Activated gamma-delta T cell treated with Interleukin-2 at 50 U/mL for 16 hours (primary cell): ENCODE measurements around the gene EFCAB6.

Experiments used
- DNase-seq: peaks from one replicate; pipeline ENCODE4 v3.0.0-alpha.2; 2020

The EFCAB6 gene

DNA sequence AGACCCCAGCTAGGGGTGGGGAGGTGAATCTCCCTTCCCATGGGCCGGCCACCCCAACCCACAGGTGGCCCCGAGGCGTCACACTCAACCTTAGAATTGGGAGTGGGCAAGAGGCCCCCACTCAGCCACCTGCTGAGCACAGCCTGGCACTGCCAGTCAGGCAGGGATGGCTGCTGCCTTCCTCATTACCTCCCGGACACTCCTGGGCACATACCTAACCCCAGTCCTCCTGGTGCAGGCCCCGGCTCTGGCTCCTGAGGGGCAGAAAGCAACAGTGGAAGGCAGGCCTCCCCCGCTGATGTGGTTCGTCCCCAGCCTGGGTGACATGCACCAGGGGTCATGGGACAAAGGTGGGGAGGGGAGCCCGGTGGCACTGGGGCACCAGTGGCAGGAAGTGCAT, 296.7 kb downstream of the EFCAB6 start:
- no peak for DNase-seq

DNA sequence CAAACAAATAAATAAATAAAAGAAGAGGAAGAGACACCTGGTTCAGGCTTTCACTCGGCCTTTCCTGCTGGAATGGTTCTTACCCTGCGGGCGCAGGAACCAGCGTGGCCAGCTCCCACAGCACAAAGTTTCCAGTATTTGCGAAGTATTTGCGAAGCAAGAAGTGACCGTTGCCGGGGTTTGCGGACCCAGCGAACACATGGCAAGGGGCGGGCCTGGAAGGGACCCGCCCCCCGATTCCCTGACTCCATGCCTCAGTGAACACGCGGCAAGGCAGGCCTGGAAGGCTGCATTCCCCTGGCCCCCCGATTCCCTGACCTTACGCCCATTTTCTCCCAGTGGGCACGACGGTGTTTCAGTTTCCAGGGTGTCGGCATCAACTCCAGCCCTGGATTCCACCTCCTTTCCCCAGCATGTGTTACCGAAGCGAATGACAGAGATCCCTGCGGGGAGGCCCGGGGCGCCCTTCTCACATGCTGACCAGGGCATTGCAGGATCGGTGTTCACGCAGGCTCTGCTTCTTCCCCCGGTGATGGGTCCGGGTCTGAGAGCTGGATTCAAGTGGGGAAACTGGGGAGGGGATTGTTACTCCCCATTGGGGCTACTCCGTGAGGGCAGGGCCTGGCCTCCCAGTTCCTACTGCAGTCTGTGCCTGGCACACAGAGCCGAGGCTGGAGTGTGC, 297.5 kb downstream of the EFCAB6 start:
- no peak for DNase-seq

DNA sequence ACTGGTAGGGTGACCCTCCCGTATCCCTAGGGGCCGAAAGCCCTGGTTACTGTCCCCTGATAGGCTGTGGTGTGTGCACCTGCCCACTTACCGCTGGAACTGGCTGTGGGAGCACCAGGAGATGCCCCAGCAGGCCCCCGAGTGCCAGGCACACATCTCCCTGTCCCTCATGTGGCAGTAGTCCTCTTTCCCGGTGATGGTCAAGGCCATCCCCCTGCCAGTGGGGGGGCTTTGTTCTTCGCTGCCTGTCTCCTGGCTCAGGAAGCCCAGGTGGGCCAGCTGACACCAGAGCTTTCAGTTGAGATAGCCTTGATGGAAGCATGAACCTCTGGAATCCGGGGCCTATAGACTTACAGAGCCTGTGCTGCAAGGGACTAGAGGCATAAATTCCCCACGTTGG, 299.8 kb downstream of the EFCAB6 start:
- no peak for DNase-seq

DNA sequence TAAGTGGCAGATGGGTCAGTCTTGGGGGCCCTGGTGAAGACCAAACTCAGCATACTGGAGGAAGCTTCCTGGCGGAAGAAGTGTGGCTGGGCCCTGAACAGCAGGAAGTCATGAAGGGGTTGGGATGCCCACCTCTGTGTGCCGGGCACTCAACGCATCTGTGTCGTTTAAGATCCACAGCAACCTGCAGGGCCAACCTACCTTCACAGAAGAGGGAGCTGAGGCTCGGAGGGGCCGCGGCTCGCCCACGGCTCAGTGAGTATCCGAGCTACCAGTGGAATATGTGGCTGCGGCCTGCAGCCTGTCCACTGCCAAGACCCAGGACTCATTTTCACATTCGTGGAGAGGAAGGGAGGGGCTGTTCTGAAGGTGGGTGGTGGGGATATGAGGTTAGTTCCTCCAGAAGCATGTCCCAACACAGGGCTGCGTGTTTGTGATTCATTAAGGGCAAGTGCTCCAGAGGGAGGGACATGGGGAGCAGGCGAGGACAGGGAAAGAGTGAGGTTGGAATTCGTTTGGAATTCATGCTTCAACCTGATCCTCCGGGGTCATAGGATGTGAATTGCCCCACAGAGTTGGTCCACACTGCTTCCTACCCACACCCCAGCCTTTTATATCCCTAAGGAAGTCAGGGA, 300.7 kb downstream of the EFCAB6 start:
- no peak for DNase-seq

DNA sequence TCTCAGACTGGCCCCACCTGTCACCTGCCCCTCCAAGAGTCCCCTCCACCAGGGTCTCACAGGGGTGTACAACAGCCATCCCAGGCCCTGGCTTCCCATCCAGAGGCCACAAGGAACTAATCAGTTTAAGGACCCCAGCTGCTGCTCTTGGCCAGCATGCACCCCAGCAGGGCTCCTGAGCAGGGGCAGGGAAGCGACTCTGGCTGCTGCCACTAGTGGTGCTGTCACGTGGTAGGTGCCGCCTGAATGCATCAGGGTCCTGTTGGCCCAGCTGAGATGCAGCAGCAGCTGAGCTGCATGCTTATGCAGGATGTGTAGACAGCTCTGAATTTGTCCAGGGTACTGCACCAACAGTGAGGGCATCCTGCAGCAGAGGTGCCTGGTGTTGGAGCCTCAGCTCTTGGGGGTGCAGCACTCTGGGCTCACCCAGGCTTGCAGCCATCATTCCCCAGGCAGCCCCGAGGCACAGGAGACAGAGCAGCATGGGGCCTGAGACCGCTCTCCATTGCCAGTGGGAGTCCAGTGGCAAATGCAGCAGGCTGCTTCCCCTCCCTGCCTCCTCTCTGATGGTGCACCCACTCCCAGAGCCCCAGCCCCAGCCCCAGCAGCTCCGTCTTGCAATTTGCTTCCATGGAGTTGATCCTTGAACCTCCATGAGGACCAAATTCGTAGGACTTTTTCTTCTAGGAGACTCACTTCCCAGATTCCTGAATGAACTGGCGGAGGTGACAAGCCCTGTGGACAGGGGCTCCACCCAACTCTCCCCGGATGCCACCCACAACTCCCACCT, 301.6 kb downstream of the EFCAB6 start:
- no peak for DNase-seq

DNA sequence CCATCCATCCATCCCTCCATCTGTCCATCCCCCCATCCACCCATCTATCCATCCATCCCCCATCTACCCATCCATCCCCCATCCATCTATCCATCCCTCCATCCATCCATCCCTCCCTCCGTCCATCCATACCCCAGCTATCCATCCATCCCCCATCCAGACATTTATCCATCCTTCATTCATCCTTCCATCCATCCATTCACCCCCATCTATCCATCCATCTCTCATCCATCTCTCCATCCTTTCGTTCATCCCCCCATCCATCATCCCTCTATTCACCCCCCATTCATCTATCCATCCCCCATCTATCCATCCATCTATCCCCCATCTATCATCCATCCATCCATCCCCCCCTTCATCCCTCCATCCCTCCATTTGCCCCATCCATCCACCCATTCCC, 302.8 kb downstream of the EFCAB6 start:
- DNase-seq, result no peak

DNA sequence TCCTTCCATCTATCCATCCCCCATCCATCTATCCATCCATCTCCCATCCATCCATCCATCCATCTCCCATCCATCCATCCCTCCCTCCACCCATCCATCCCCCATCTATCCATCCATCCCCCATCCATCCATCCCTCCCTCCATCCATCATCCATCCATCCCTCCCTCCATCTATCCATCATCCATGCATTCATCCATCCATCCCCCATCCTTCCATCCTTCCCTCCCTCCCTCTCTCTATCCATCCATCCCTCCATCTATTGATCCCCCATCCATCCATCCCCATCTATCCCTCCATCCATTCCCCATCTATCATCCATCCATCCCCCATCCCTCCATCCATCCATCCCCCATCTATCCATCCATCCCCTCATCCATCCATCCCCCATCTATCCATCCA, 303.6 kb downstream of the EFCAB6 start:
- DNase-seq, result no peak

DNA sequence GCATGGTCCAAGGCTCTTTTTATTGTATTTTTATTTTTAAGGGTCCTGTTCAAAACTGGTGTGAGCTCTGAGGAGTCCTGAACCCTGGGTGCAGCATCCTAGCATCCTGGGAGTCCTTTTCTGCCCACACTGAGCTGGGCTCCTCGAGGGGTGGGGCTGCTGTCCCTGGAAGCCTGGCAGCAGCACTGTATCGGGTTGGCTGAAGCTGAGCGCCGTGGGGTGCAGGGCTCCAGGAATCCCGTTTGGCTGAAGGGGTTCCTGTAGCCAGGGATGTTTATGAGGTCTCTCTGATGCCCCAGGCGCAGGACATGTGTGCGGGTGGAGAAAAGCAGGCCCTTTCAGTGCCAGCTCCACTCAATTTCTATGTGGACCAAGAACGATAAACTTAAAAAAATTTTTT, 304.9 kb downstream of the EFCAB6 start:
- no peak for DNase-seq

DNA sequence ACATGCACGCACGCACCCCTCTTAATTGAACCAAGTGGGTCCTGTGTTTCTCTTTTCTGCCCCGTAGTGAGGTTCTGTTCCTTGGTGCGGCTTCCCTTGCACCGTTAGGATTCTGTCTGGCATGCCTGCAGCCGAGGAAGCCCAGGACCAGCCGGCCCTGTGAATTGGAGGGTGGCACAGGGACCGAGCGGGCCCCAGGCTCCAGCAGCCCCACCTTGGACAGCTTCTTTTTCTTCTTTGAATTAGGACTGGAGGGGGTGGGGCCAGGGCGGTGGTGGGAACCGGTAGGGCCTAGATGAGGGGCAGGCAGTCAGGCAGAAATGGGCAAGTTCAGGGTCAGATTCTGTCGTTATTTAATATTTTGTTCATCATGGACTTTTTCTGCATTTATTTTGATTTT, 305.6 kb downstream of the EFCAB6 start:
- DNase-seq, result no peak

DNA sequence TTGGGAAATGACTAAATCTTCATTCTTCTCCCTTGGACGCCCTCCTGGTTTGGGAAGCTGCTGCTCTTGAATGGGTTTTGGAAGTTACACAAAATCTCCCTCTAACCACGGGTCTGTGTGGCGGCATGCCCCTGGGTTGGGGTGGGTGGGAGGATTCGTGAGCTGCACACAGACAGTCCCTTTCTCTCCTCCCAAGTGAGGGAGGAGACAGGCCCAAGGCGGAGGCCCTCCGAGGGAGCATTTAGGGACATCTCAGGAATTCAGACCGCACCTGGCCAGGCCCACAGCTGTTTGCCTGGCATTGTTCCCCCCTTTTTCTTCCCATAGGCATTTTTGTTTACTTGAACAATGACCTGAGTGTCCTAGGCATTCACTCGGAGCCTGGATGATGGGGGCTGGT, 306.2 kb downstream of the EFCAB6 start:
- DNase-seq, result no peak

DNA sequence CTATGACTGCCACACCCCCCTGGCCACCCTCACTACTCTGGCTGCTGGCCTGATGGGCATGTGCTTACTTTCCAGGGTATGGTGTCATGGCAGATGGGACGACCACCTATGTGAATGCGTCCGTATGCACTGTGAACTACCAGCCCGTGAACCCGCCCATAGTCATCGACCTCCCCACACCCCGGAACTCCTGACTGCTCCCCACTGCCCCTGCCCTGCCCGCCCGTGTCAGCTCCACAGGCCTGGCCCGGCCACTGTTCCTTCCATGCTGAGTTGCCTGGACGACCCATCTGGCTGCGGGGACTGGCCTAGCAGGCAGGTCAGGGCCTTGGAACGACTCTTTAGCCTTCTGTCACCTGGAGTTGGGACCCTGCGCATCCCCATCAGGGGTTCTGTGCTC, 306.7 kb downstream of the EFCAB6 start:
- DNase-seq, result no peak

DNA sequence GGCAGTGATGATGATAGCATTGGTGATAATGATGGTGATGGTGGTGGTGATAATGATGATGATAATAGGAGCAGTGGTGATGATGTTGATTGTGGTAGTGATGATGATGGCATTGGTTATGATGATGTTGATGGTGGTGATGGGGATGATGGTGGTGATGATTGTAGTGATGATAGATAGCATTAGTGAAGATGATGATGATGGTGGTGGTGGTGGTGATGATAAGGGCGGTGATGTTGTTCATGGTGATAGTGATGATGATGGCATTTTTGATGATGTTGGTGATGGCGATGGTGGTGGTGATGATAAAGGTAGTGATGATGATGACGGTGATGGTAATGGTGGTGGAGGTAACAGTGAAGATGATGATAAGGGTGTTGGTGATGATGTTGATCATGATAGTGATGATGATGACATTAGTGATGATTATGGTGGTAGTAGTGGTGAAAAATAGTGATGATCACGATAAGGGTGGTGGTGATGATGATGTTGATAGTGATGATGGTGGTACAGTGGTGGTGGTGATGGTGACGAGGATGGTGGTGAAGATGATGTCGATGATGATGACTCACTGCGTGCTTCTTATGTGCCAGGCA, 307.3 kb downstream of the EFCAB6 start:
- no peak for DNase-seq

DNA sequence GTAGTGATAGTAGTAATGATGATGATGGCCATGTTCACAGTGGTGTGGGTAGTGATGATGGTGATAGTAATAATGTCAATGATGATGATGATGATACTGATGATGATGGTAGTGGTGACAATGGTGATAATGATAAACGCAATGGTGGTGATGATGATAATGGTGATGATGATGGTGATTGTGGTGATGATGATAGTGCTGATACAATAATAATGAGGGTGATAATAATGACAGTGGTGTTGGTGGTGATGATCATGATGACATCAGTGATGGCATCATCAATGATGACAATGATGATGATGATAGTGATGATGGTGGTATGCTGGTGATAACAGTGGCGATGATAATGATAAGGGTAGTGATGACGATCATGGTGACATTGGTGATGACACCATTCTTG, 308.0 kb downstream of the EFCAB6 start:
- DNase-seq, result no peak

DNA sequence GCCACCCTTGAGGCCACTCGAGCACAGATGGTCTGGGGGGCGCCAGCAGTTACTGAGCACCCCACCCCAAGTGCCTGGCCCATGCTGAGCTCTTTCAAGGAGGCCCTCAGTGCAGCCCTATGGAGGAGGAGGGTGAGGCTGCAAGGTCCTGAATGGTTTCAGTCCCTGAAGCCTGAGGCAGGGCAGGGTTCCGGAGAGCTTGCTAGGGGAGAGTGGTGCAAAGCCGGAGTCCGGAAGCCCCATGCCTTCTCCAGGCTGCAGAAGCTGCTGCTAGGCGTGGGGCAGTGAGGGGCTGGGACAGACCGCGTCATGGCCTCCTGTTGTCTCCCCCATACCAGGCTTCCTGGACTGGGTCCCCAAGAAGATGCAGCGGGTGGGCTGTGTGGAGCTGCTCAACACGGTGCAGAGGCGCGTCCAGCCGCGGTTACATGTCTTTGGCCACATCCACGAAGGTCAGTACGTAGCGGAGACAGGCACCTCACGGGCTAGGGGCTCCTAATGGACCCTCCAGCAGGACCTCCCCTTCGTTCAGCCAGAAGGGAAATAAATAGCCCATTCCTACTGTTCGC, 309.7 kb downstream of the EFCAB6 start:
- no peak for DNase-seq

DNA sequence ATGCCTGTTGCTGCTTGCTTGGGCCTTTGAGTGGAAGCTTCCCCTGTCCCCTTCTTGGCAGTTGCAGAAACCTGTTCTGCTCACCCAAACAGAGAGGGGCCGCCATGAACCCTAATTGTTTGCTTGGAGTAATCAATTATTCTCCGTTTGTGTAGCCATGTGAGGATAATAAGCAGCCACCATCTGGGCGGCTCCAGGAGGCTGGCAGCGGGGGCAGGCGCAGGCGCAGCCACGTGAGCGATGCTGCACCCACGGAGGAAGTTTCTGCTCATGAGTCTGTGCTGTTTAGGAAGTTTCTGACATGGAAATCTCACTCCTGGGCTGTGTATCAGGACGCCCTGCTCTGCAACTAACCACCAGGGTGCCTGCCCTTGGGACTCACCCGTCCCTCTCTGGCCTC, 310.2 kb downstream of the EFCAB6 start:
- no peak for DNase-seq

DNA sequence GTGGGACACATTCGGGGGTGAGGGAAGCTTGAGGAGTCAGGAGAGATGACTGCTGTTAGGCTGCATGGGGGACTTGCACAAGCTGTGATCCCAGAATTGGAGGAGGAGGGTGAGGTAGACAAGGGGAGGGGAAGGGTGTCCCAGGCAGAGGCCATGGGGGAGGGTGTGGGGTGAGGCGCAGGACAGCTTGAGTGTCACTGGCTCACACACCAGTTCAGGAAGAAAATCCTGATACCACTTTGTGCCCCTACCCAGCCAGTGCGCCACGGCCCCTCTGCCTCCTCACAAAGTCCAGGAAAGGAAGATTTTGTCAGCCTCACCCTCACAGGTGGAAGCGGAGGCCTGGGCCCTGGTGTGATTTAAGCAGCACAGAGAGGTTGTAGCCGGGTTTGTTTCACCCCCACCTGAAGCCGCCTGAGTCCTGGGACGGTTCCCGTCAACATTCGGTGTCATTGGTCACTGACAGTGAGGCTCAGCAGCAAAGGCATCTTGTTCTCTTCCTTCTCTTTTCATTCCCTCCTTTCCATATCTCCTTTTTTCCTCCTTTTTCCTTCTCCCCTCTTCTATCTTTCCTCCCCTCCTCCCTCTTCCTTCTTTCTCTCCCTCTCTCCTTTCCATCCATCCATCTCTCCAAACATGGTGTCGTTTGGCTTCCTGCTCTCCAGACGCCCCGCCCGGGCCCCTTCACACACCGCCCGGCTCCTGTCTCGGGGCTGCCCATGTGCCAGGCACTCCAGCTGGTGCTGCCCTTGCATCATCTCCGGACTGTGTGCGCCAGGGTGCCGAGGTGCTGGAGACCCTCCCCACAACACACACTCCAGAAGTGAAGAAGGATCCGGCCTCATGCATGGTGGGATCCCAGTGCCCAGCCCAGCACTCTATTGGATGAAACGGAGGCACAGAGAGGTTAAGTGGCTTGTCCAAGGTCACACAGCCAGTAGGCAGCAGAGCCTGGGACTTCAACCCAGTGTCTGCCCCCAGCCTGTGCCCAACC, 311.0 kb downstream of the EFCAB6 start:
- DNase-seq, result no peak

DNA sequence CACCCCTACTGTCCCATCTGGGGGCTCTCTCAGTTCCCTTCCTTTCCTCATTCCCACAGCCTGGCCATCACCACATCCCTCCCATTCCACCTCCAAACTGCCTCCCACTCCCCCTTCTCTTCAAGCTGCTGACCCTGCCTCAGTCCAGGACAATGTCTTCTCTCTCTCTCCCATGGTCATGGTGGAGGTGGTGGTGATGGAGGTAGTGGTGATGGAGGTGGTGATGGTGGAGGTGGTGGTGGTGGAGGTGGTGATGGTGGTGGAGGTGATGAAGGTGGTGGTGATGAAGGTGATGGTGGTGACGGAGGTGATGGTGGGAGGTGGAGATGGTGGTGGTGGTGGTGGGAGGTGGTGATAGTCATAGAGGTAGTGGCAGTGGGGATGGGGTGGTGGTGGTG, 313.2 kb downstream of the EFCAB6 start:
- DNase-seq, result no peak

DNA sequence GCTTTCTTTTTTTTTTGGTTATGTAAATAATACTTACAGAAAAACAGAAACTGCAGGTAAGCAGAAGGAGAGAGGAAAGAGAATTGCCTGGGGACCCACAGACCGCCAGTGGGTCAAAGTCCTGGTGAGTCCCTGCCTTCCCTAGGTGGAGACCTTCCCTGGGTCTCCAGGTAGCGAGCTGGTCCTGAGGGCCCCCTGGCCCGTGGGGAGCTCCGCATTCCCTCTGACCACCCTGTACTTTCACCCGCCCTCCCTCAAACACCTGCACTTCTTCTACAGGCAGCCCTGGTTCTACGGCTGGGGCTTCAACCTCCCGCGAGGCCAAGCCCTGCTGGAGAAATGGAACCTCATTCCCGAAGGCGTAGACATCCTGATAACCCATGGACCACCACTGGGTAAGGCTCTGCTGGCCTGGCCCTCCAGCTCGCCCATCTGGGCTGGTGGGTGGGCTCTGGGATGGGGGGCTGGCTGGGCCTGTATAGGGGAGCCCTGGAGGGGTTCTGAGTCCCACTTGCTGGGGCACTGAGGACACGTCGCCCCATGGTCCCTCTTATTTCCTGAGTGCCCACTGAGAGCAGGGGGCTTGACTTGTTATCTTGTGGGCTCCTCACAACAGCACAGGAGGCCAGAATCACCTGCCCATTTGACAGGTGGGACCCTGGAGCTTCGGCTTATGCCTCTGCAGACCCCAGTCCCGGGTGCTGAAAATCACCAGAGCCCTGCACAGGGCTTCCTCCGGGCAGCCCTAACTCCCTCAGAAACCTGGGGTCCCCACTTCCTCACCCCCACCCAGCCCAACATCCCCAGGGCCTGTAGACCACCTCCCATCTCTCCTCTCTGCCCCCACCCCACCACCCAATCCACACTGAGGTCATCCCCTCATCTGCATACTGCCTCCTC, 313.9 kb downstream of the EFCAB6 start:
- no peak for DNase-seq

DNA sequence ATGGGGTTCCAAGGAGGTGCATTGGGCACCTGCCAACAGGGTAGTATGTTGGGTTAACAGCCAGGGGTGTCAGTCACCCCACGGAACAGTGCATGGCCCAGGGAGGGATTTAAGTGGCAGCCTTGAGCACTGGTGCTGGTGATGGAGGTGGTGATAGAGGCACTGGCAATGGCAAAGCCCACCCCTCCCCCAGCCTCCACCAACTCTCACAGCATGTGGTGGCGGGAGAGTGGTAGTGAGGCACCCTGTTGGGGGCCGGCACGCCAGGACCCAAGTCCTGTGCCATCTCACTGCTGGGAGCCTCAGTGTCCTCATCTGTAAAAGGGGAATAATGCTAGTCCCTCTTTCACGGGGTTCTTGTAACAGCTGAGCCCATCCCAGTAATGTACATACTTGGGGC, 318.8 kb downstream of the EFCAB6 start:
- no peak for DNase-seq

DNA sequence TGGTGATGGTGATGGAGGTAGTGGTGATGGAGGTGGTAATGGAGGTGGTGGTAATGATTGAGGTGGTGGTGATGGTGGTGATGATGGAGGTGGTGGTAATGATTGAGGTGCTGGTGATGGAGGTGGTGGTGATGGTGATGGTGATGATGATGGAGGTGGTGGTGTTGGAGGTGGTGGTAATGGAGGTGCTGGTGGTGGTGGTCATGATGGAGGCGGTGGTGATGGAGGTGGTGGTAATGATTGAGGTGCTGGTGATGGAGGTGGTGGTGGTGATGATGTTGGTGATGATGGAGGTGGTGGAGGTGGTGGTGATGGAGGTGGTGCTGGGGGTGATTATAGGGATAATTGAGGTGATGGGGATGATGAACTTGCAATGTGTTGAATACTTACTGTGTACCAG, 320.4 kb downstream of the EFCAB6 start:
- no peak for DNase-seq

DNA sequence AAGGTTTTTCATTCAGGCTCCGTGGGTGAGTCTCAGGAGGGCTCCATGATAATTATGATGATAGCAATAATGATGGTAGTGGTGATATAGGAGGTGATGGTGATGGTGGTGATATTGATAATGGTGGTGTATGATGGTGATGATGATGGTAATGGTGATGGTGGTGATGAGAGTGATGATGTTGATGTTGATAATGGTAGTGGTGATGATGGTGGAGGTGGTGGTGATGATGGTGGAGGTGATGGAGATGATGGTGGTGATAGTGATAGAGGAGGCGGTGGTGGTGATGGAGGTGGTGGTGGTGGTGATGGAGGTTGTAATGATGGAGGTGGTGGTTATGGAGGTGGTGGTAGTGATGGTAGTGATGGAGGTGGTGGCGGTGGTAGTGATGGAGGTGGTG, 320.9 kb downstream of the EFCAB6 start:
- DNase-seq, result no peak
